NOMO-1 treated with DMSO at 0.1 percent for 48 hours (cell line): Measurements from ENCODE around the gene FADS2.
"Not testable (repeated sequence)": the region's sequence is repeated elsewhere in the genome, so short reads cannot be mapped to it uniquely, and the experiment has no call there.

Source experiments
- DNase-seq: peaks from one replicate; lab custom pipeline; 2025; ENCODE audit not compliant: unreplicated experiment; lab: John Stamatoyannopoulos, UW

The FADS2 gene

DNA sequence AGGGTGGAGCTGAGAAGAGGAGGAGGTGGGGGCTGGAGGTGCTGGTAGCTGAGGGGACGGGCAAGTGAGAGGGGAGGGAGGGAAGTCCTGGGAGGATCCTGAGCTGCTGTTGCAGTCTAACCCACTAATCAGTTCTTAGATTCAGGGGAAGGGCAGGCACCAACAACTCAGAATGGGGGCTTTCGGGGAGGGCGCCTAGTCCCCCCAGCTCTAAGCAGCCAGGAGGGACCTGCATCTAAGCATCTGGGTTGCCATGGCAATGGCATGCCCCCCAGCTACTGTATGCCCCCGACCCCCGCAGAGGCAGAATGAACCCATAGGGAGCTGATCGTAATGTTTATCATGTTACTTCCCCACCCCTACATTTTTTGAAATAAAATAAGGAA is 38.9 kb downstream of the FADS2 start:
- no peak for DNase-seq

DNA sequence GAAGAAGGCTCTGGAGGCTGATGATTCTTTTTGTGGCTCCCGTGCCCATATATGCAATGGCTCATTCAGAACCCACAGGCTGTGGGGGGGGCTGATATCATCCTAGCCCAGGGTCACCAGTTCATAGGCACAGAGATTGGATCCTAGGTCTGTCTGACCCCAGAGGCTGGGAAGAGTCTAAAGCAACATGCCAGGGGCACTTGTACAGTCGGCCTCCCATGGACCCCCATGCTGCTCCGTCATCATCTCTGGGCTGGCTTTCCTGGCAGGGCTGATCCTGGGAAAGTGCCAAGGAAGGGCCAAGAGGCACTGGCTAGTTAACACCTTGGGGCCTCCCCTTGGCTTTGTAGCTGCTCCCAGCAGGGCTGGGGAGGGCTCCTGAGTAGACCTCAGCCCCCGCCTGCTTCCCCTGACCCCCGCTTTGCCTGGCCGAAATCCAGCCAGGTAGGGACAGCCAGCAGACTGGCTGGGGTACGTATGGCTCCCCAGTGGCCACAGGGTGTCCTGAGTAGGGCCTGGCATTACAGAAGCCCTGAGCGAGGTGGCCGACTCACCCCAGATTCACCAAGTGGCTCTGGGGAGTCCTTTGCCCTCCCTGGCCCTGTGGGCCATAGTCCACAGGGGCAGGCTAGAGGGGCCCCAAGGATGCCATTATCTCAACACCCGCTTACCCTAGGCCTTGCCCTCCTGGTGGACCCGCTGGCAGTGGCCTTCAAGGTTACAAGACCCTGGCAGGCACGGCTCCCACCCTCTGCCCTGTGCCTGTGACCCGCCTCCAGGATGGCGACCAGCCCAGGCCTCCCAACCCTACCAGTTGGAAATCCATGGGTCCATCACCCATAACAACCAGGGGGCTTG is 40.7 kb downstream of the FADS2 start:
- no peak for DNase-seq

DNA sequence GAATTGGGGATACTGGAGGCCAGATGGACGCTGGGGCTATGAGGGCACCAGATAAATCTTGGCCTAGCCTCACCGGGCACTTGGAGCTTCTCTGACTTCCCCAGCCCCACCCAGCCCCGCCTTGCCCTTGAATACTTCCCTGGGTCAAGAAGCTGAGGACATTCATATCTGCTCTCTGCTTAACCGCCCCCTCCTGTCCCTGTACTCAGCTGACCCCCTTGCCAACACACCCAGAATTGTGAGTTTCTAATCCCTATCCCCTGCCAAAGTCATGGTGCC is 41.3 kb downstream of the FADS2 start:
- DNase-seq, result no peak

DNA sequence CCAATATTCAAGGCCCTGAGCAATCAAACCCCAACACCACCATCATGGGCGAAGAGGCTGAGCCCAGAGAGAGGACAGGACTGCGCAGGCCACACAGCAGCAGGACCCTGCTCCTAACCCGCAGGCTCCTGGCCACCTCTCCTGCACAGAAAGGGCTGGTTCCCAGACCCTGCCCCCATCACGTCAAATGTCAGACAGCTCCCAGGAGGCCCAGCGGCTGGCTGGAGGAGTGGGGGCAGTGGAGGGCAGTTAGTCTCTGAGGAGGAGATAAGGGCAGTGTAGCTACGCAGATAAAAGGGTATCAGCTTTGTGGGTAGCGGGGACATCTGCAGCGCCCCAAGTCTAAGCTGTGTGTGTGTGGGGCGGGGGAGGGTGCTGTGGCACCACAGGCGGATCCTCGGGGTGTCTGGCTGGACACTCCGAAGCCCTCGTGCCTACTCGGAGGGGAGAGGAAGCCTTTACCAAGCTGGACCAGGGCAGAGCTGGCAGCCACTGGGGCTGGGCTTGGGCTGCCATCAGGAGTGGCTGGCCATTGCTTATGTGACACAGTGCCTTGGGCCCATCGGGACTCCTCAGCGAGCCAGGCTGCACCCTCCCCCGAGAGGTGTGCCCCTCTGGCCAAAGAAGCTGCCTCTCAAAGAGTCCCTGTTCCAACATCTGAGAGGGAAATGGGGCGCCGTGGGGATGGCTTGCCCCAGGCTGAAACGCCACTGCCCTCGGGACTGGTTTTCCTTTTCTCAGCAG is 41.8 kb downstream of the FADS2 start:
- DNase-seq, result no peak

DNA sequence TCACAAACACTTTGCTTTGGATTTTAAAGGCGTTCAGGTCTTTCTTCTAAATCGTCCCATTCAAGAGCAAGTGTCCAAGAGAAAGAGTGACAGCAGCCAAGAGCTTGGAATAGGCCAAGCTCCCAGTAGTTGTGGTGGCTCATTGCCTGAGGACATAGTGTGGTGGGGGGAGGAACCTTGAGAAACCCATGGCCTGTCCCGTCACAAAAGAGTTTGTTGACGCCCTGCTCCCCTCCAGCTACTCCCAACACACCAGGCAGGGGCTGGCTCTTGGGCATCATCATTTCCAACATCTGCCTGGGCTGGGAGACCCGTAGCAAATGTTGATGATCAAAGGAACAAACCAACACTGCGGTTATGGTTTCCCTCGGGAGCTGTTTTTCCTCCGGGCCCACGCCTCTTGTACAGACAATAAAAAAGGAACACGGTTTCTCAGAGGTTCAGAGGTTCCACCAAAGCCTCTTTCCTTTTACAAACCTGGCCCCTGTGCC is 42.5 kb downstream of the FADS2 start:
- DNase-seq, result no peak

DNA sequence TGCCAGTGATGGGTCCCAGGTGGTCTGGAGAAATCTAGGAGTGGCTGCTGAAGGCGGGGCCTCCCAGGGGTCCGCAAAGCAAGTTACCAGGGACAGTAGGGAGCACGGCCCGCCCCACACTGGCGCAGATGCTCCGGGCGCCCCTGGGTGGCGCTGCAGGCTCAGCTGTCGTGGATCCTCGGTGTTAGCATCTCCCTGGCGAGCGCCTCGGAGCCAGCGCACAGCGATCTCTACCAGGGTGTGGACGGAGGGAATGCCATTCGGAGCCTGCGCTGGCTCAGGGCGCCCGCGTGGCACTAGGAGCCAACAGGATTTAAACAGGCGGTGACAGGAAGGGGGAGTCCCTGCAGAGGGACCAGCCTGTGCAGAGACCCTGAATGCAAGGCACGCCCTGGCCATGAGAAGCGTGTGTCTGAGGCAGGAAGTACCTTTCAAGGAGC is 43.1 kb downstream of the FADS2 start:
- DNase-seq, result peak; percentile 41

DNA sequence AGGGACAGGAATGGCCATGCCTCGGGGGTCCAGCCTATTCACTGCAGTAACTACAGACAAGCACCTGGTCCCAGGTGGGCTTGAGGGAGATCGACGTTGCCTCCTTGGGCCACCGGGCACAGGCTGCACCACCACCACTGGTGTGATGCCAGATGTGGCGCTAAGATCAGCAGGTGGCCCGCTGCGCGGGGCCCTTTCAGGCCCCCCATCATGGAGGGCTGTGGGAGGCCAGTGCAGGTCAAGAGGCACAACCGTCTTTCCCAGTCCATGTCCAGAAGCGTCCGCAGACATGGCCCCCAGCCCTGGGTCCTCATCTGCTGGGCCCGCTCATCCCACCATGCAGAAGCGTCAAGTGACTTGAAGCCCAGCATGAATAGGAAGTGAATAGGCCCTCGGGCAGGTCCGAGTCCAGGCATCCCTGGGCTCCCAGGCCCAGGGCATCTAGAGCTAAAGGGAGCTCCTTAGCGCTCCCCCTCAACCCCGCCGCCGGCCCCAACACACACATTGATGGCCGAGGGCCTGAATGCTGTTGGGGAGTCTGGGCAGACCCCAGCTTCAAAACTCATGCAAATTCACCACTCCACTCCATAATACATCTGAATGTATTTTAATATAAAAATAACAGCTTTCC is 45.0 kb downstream of the FADS2 start:
- DNase-seq, result no peak

DNA sequence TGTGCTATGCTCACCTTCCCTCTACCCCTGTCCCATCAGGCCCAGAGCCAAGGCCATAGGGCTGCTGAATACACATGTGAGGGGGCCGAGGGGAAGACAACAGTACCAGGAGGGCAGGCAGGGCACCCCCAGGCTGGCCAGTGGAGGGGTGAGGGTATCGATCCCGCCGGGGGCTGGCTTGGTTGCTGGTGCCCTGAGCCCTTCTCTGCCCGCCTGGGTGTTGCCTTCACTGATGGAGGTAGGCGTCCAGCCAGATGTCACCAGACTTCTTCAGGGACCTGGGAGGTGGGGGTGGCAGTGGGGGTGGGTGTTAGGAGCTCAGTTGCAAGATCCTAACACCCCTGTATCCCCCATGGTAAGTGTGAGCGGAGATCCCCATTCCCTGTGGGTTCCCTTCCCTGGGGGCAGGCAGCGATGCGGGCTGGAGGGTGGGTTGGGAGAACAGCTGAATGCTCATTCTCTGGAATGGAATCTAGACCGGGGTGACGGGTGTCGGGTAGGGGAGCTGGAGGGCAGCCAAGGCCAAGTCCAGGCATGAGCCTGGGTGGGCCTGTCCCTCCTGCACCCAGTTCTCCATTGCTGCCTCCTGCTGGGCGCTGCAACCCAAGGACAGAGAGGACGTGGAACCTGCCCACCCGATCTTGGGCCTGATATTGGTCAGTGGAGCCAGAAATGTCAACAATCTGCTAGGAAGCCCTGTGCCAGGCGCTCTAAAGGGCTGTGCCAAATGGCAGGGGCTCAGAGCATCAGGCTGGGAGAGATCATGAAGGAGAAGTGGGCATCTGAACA is 45.7 kb downstream of the FADS2 start:
- no peak for DNase-seq

DNA sequence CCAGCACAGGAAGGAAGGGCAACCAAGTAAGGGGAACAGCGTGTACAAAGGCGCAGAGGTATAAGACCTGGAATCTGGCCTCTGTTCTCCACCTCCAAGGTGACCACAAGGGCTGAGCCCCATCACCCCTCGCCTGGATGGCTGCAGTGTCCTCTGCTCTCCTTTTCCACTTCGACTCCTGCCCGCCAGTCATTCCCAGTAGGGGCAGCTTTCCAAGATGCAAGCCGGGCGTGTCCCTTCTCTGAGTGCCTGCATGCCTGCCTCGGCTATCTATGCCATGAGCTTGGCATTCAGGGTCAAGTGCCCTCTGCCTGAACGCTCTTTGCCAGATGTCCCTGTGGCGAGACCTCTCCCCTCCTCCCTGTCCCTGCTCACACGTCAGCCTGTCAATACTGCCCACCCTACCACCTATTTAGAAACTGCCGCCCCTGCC is 46.3 kb downstream of the FADS2 start:
- no peak for DNase-seq

DNA sequence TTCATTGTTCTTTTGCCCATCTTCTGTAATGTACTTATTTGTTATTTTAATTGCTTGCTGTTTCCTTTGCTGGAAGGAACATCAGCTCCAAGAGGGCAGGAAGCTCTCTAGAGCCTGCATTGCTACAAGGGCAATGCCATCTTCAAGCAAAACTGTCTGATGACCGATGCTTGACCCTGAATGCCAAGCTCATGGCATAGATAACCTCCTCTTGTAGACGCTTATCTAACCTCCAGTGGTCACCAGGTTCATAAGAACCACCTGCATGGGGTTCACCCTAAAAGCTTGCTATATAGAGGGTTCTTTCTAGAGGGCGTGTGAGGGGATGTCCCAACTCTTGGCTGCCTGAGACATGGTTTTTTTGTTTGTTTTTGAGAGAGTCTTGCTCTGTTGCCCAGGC is 46.8 kb downstream of the FADS2 start:
- no peak for DNase-seq

DNA sequence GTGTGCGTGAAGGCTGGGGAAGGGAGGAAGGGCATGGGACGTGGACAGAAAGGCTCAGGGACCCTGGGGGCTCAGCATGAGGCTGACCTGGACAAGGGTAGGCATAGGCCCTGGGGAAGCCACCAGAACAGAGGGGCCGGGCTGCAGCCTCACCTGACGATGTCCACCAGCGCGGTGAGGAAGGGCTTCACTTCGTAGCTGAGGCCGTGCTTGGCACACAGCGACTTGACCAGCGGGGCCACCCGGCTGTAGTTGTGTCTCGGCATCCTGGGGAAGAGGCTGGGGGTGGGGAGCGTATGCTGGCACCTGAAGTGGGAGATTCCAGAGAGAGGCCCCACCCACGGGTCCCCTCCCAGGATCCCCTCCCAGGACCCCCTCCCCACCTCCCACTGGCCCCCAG is 47.6 kb downstream of the FADS2 start:
- no peak for DNase-seq

DNA sequence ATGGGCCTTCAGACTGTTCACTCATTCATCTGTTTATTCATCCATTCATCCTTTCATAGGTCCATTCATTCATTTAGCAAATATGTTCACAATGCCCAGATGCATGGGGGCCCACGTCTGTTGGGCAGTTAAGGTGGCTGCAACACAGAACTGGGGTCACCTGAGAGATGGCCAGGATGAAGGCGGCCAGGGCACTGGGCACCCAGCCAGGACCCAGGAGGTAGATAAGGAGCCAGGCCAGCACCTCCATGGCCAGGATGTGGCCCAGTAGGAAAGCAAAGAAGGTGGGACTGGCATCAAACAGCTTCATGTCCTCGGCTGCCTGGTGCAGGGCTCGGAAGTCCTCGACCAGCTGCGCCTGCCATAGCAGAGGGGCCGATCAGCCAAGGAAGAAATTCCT is 51.1 kb downstream of the FADS2 start:
- DNase-seq, result no peak

DNA sequence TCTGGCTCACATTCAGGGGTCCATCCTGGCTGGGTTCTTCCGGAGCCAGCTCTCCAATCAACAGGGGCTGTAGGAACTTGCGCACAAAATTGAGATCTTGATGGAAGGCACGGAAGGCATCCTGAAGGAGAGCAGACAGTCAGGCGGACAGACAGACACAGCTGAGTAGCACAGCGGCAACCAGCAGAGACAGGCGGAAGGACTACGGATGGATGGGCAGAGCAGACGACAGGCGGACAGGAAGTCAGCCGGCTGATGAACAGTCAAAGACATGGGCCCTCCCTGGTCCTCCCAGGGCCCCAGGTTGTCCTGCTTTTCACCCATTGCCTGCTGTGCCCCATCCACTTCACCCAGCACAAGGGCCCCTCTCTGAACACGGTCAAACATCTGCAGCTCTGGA is 51.9 kb downstream of the FADS2 start:
- DNase-seq, result no peak

DNA sequence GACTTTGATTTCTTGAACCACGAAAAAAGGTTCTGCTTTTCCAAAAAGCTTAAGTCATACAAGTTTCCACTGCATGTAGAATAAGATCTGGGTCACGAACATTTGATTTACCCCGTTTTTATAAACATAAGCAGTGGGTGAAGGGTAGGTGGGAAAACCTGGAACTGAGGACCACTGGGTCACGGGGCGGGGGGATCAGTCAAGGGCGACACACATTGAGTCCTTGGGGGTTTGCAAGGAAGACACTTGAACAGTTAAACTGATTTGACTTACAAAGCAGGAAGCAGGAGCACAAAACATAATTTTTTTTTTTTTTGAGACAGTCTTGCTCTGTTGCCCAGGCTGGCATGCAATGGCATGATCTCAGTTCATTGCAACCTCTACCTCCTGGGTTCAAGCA is 52.4 kb downstream of the FADS2 start:
- DNase-seq, result no peak

DNA sequence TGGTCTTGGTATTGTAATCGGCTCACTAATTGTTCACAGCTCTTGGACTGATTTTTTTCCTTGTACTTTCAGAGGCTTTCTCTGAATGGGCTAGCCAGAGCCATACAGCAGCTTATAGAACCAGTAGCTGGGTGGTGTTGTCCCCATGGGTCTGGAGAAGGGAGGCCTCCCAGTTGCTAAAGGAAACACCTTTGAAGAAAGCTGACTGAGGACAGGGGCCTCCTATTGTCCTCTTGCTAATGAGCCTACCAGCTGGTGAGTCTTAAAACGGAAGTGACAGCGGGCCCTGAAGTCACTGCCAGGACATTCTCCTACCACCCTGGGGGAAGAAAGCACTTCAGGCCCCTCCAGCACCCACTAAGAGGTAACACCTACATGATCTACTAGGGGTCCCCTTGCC is 53.3 kb downstream of the FADS2 start:
- DNase-seq, result no peak

DNA sequence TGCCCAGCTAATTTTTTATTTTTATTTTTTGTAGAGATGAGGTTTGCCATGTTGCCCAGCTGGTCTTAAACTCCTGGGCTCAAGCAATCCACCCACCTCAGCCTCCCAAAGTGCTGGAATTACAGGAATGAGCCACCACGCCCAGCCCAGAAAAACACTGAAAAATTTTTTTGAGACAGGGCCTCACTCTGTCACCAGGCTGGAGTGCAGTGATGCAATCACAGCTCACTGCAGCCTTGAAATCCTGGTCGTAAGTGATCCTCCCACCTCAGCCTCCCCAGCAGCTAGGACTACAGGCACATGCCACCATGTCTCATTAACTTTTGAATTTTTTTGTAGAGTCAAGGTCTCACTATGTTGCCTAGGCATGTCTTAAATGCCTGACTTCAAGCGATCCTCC is 54.2 kb downstream of the FADS2 start:
- not testable (repeated sequence) for DNase-seq

DNA sequence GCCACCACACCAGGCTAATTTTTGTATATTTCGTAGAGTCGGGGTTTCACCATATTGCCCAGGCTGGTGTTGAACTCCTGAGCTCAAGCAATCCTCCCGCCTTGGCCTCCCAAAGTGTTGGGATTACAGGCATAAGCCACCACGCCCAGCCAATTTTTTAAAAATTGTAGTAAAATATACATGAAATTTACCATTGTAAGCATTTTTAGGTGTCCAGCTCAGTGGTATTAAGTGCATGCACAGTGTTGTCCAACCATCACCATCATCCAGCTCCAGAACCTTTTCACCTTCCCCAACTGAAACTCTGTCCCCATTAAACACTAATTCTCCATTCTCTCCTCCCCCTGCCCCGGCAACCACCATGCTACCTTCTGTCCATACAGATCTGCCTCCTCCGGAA is 54.8 kb downstream of the FADS2 start:
- DNase-seq, result no peak

DNA sequence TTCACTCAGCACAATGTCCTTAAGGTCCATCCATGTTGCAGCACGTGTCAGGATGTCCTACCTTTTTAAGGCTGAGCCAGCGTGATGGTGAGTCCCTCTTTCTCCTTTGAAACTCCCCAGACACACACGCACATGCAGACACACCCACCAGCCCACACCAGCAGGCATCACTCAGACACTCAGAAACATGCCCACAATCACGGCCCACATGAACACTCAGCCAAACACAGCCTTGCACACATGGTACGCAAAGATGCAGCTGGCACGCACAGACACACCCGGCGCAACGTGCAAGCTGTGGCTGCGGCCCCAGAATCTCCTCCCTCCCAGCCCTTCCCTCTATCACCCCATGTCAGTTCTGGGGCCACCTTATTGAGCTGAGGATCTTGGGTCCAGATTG is 55.2 kb downstream of the FADS2 start:
- DNase-seq, result no peak

DNA sequence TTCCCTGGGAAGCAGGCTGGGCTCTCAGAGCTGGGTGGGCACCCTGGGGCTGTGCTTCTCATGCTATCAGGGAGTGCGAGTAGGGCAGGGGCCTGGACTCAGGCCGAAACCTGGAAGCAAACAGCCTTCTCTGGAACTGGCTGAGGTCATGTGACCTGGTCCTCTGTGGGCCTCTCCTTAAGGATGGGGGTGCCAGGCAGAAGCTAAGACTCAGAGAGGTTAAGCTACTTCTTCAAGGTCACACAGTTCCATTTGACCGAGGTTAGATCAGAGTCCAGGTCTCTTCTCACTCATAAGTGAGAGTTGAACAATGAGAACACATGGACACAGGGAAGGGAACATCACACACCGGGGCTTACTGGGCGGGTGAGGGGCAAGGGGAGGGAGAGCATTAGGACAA is 55.8 kb downstream of the FADS2 start:
- no peak for DNase-seq

DNA sequence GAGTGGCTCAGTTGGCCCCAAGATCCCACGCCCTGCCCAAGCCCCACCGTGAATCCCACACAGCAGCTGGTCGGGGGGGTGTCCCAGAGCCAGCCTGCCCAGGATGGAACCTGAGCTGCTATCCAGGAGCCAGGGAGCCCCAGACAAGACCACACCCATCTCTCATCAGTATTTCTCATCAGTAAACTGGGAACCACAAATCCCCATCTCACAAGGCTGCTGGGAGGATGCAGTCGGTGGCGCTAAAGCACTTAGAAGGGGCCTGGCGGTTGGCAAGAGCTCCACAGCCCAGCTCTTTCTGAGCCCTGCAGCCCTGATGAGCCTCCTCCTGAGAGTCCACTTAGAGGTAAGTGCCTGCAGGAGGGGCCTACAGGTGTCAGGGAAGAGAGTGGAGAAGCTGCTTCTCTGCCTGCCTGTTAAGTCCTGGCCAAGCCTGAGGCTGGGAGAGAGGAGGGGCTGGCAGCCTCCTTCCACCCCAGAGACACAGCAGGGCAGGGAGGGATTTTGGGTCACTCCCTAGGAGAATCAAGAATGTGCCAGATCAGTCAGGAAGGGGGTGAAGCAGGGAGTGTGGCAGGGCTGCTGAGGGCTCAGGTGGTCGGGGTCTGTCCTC is 57.2 kb downstream of the FADS2 start:
- DNase-seq, result no peak
